Muscle layer of colon (tissue), 2 donors: ENCODE results near the gene RAB8A.

ENCODE experiments used
- H3K27ac ChIP-seq: one replicate; pipeline ENCODE4 v1.7.0; 2013; ENCODE audit warnings: low read depth, mild to moderate bottlenecking, low read length, moderate library complexity
- H3K27me3 ChIP-seq, 2 donors: one replicate each; pipeline ENCODE4 v1.7.0; 2013; ENCODE audit warnings: low read length in 2 of 2, mild to moderate bottlenecking in 2 of 2; ENCODE audit not compliant: insufficient read depth in 2 of 2, control insufficient read depth in 1 of 2
- H3K36me3 ChIP-seq: one replicate; pipeline ENCODE4 v1.7.0; 2013; ENCODE audit warnings: mild to moderate bottlenecking, low read length; ENCODE audit not compliant: insufficient read depth
- H3K4me1 ChIP-seq: one replicate; pipeline ENCODE4 v1.7.0; 2013; ENCODE audit warnings: mild to moderate bottlenecking, low read length; ENCODE audit not compliant: insufficient read depth
- H3K4me3 ChIP-seq, 2 donors: one replicate each; pipeline ENCODE4 v1.7.0; 2013; ENCODE audit warnings: low read length in 2 of 2, low read depth in 1 of 2, mild to moderate bottlenecking in 1 of 2, moderate library complexity in 1 of 2
- H3K9ac ChIP-seq: one replicate; pipeline ENCODE4 v1.7.0; 2013; ENCODE audit warnings: low read length
- H3K9me3 ChIP-seq: one replicate; pipeline ENCODE4 v1.7.0; 2013; ENCODE audit warnings: mild to moderate bottlenecking, low read length
- donor health status: abdominal sarcoma.
- donor health status: Adenocarcinoma of cecum.

RAB8A gene

GRCh38 chr19:16135430-16136127 is 23.9 kb downstream of the RAB8A start:
- H3K9ac ChIP-seq, result no peak overlapping the region

GRCh38 chr19:16136185-16136999 is 24.7 kb downstream of the RAB8A start:
- H3K4me1 ChIP-seq, result no peaks in the 10 kb centered on the region
- H3K27ac ChIP-seq, result no peak overlapping the region
- H3K36me3 ChIP-seq, result peaks cover 27% of the 10 kb centered on the region
- H3K9ac ChIP-seq, result no peak overlapping the region
- no peaks in the 10 kb centered on the region for H3K9me3 ChIP-seq
- H3K27me3 ChIP-seq, result no peaks in the 10 kb centered on the region
- H3K4me3 ChIP-seq, result no peak overlapping the region

More at GRCh38 chr19:16135430-16136127, 23.9 kb downstream of the RAB8A start:
- no peaks in the 10 kb centered on the region for H3K27me3 ChIP-seq
- no peaks in the 10 kb centered on the region for H3K9me3 ChIP-seq
- no peak overlapping the region for H3K27ac ChIP-seq
- H3K36me3 ChIP-seq, result peaks cover 28% of the 10 kb centered on the region
- no peak overlapping the region for H3K4me3 ChIP-seq
- no peaks in the 10 kb centered on the region for H3K4me1 ChIP-seq

DNA sequence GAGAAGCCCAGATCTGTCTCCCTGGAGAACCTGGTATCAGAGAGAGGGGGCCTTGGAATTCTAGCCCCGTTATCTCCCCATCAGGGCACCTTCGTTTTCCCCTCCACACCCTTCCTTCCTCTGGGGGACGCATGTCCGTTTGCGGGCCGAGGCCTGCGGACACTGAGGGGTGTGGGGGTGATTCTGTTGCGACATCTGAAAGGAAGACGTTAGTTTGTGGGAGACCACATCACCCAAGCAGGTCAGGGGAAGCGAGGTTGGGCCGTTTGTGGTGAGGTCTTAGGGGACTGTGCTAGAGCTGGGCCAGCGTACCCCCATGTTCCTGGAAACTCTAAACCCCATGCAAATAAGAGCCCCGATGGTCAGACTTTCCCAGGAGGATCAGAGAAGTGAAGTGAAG is 28.1 kb downstream of the RAB8A start:
- no peak overlapping the region for H3K4me3 ChIP-seq
- H3K36me3 ChIP-seq, result no peaks in the 10 kb centered on the region

DNA sequence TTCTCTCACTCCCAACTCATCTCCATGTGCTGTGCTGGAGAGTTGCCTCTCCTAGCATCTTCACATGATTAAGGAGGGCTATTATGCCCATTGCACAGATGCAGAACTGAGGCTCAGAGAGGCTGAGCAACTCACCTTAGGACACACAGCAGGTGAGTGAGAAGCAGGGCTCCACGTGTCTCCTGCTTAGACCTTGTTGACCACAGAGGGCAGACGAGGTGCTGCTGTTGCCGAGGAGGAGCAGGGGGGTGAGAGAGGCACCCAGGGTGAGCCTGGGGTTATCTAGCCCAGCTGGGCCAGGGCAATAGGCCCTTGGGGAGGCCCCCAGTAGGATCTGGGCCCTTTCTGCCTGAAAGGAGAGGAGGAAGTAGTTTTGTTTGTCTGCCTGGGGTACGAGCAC is 29.4 kb downstream of the RAB8A start:
- H3K36me3 ChIP-seq, result no peaks in the 10 kb centered on the region
- no peaks in the 10 kb centered on the region for H3K9me3 ChIP-seq
- no peak overlapping the region for H3K9ac ChIP-seq
- no peaks in the 10 kb centered on the region for H3K4me1 ChIP-seq
- no peak overlapping the region for H3K27ac ChIP-seq
- no peak overlapping the region for H3K4me3 ChIP-seq
- no peaks in the 10 kb centered on the region for H3K27me3 ChIP-seq

More for the DNA sequence above, 28.1 kb downstream of the RAB8A start:
- H3K9ac ChIP-seq, result no peak overlapping the region
- no peaks in the 10 kb centered on the region for H3K27me3 ChIP-seq
- no peaks in the 10 kb centered on the region for H3K4me1 ChIP-seq
- H3K27ac ChIP-seq, result no peak overlapping the region
- no peaks in the 10 kb centered on the region for H3K9me3 ChIP-seq

DNA sequence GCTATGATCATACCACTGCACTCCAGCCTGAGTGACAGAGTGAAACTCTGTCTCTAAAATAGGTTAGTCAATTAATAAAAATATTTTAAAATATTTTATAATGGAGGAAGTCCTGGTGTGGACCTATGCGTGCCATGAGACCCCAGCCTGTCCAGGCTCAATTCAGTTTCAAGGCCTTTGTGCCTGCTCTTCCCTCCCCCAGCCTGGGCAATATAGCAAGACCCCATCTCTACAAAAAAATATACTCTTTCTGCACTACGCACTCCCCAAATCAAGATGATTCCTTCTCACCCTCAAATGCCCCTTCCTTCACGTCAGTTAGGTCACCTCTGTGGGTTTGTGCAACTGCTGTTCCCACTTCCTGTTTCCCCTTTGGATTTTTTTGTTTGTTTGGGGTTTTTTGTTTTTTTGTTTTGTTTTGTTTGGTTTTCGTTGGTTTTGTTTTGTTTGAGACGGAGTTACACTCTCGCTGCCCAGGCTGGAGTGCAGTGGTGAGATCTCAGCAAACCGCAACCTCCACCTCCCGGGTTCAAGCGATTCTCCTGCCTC is 30.4 kb downstream of the RAB8A start:
- Histone ChIP-seq H3K9ac (no peak overlapping the region), H3K27ac (no peak overlapping the region), H3K4me3 (no peak overlapping the region), H3K27me3 (no peaks in the 10 kb centered on the region), H3K9me3 (no peaks in the 10 kb centered on the region), H3K4me1 (no peaks in the 10 kb centered on the region), H3K36me3 (no peaks in the 10 kb centered on the region)

- Histone ChIP-seq H3K27ac (no peak within 1 kb of the TSS), H3K27me3 (no peaks in the 10 kb centered on the region), H3K9ac (no peak within 1 kb of the TSS), H3K9me3 (no peaks in the 10 kb centered on the region), H3K36me3 (no peaks in the 10 kb centered on the region), H3K4me1 (no peaks in the 10 kb centered on the region), H3K4me3 (no peak within 1 kb of the TSS)
Measured at GRCh38 chr19:16143399-16144215, 31.9 kb downstream of the RAB8A start, which contains the start of gene HSH2D. TSS of gene HSH2D (plus strand) at chr19:16143685. CDS start at chr19:16148751, 5,066 bp downstream.

DNA sequence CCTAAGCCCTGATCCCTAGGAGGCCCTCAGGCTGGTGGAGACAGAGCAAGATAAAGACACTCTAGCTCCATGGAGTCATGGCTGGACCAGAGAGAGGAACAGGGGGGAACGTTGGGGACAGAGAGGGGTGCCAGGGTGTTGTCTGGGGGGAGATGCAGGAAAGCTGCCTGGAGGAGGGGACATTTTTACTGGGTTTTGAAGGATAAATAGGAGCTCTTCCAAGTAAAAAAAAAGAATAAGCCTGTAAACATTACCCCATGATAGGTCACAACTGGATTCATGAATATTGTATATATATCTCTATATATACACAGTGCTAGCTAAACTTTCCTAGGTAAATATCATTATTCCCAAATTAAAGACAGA is 32.5 kb downstream of the RAB8A start:
- no peaks in the 10 kb centered on the region for H3K27me3 ChIP-seq
- H3K9me3 ChIP-seq, result no peaks in the 10 kb centered on the region
- H3K36me3 ChIP-seq, result no peaks in the 10 kb centered on the region
- no peak overlapping the region for H3K27ac ChIP-seq
- H3K4me3 ChIP-seq, result no peak overlapping the region
- no peaks in the 10 kb centered on the region for H3K4me1 ChIP-seq
- H3K9ac ChIP-seq, result no peak overlapping the region

DNA sequence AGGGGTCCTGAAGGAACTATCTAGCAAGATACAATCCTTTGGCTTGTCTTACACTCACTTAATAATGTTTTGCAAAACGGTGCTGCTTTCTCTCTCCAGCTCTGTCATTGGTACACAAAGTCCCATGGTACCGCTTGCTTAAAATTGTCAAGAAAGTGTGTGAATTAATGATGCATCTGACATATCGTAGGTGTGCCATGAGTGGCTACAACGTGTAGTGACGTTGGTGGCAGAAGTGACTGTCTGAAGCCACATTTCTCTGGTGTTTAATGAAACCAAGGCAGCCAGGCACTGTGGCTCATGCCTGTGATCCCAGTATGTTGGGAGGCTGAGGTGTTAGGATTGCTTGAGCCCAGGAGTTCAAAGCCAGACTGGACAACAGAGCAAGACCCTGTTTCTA is 34.4 kb downstream of the RAB8A start:
- H3K4me3 ChIP-seq, result no peak overlapping the region
- no peaks in the 10 kb centered on the region for H3K27me3 ChIP-seq
- H3K9me3 ChIP-seq, result no peaks in the 10 kb centered on the region
- H3K4me1 ChIP-seq, result no peaks in the 10 kb centered on the region
- no peak overlapping the region for H3K9ac ChIP-seq
- no peak overlapping the region for H3K27ac ChIP-seq
- H3K36me3 ChIP-seq, result no peaks in the 10 kb centered on the region

DNA sequence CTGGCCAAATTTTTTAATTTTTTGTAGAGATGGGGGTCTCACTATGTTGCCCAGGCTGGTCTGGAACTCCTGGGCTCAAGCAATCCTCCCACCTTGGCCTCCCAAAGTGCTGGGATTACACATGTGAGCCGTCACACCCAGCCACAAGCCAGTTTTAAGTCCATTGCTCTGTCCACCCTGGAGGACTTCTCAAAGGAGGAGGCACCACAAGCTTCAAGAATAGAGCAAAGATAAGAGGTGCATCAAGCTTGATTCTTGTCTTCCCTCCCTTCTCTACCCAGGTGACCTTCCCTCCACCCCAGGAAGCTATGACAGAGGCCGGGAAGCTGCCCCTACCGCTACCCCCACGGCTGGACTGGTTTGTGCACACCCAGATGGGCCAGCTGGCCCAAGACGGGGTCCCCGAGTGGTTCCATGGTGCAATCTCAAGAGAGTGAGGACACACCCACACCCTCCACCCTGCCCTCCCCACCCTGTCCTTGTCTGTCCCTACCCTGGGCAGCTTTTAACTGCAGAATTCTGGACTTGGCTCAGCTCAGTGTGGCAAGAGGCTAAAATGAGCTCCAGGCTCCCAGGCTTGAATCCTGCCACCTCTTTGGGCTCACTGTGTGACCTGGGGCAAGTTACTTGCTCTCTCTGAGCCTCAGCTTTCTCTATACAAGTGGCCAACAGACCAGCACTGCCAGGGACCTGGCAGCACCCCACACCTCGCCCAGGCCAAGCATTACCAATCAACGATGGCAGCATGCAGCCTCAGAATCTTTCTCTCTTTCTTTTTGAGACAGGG is 36.9 kb downstream of the RAB8A start:
- Histone ChIP-seq H3K9ac (no peak overlapping the region), H3K27me3 (no peaks in the 10 kb centered on the region), H3K4me1 (no peaks in the 10 kb centered on the region), H3K9me3 (no peaks in the 10 kb centered on the region), H3K36me3 (no peaks in the 10 kb centered on the region), H3K4me3 (no peak overlapping the region), H3K27ac (no peak overlapping the region)

DNA sequence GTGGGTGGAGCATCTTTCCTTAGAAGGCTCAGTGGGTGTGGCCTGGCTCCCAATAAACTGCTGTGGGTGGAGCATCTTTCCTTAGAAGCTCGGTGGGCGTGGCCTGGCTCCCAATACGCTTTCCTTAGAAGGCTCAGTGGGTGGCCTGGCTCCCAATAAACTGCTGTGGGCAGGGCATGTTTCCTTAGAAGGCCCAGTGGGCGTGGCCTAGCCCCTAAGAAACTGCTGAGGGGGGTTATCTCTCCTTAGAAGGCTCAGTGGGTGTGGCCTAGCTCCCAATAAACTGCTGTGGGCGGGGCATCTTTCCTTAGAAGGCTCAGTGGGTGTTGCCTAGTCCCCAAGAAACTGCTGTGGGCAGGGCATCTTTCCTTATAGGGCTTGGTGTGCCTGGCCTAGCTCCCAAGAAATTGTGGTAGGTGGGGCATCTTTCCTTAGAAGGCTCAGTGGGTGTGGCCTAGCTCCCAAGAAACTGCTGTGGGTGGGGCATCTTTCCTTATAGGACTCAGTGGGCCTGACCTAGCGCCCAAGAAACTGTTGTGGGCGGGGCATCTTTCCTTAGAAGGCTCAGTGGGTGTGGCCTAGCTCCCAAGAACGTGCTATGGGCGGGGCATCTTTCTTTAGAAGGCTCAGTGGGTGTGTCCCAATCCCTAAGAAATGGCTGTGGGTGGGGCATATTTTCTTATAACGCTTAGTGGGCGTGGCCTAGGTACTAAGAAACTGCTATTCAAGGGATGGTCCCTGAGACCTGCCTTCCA is 42.1 kb downstream of the RAB8A start:
- no peaks in the 10 kb centered on the region for H3K27me3 ChIP-seq
- H3K27ac ChIP-seq, result no peak overlapping the region
- no peaks in the 10 kb centered on the region for H3K9me3 ChIP-seq
- no peaks in the 10 kb centered on the region for H3K4me1 ChIP-seq
- no peak overlapping the region for H3K4me3 ChIP-seq
- no peaks in the 10 kb centered on the region for H3K36me3 ChIP-seq
- H3K9ac ChIP-seq, result no peak overlapping the region
